T-helper 17 cell (primary cell): ENCODE measurements around the gene ELF5. TPM values are rescaled to one million over a fixed set of nuclear protein-coding genes. Genes with fewer than 3 reads are reported as not detected.

Experiments
- ATAC-seq: fragments of 150-1000 bp; cut with Tn5 transposase; 2 replicates; pipeline ENCODE4 v1.10.0; 2021; ENCODE audit warnings: mild to moderate bottlenecking, moderate library complexity
- DNase-seq, 3 donors: peaks; one replicate each; pipeline versions ENCODE4 v3.0.0 to v3.0.0-alpha.2; 2020 to 2021
- H3K9me3 ChIP-seq: one replicate; pipeline ENCODE4 v1.7.0; 2013; ENCODE audit warnings: low read length, mild to moderate bottlenecking; ENCODE audit not compliant: control insufficient read depth, poor library complexity, severe bottlenecking
- H3K27ac Mint-ChIP-seq: one replicate; pipeline ENCODE4 v1.8.0; 2022; ENCODE audit warnings: mild to moderate bottlenecking, moderate library complexity, mixed read lengths
- H3K27me3 Mint-ChIP-seq: one replicate; pipeline ENCODE4 v1.8.0; 2022; ENCODE audit warnings: mixed read lengths
- H3K36me3 Mint-ChIP-seq: one replicate; pipeline ENCODE4 v1.8.0; 2022; ENCODE audit warnings: low read depth, mixed read lengths
- H3K4me1 Mint-ChIP-seq: one replicate; pipeline ENCODE4 v1.8.0; 2022; ENCODE audit warnings: mild to moderate bottlenecking, mixed read lengths
- H3K4me3 Mint-ChIP-seq: one replicate; pipeline ENCODE4 v1.8.0; 2022; ENCODE audit warnings: mild to moderate bottlenecking, moderate library complexity, mixed read lengths
- total RNA-seq, 4 donors: library from RNA in 2 of 4; stranded (reverse) in 2 of 4; gene quantifications; one replicate each; pipeline ENCODE4 v1.2.3 and lab custom pipeline; 2022 to 2026

Gene ELF5
- total RNA-seq (not detected), total RNA-seq (lab: John Stamatoyannopoulos, UW) (0 reads per million in 2 donors)

DNA sequence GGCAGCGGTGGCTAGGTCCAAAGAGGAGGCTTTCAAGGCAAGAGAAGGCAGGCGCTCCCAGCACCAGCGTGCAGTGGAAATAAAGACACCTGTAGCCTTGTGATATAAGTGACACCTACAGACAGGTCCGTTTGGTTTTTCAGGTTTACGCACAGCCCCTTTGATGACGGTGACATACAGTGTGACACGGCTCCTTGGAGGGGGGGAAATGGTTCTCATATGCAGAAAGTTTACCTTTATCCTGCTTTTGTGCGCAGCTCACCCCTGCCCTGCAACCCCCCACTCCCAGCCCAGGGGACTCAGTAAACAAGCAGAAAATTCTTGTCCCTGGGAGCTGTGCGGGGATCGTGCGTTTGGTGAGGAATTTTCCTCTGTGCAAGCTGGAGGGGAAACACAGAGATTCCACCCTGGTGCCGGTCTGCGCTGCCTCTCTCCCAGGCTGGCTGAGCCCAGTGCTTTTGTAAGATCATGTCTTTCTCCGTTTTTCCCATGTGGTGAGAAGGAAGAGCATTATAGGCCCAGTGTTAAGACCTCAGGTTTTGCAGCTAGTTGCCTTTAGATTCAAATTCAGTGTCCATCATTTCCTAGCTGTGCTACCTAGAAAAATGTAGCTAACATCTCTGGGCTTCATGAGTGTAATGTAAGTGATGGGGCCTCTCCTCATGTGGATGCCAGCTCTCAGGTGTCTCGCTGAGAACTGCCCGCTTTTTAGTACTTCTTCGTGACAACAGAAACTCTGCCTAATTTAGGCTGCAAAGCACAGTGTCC lies at the start of gene ELF5:
Gene ELF5, minus strand, starts transcription at position 113 of the 768 bp plus-strand sequence. CDS start 8,045 bp downstream, outside the sequence.
- no peak for DNase-seq
- no peaks in the 10 kb centered on the region for H3K36me3 Mint-ChIP-seq
- ATAC-seq, result no peak

DNA sequence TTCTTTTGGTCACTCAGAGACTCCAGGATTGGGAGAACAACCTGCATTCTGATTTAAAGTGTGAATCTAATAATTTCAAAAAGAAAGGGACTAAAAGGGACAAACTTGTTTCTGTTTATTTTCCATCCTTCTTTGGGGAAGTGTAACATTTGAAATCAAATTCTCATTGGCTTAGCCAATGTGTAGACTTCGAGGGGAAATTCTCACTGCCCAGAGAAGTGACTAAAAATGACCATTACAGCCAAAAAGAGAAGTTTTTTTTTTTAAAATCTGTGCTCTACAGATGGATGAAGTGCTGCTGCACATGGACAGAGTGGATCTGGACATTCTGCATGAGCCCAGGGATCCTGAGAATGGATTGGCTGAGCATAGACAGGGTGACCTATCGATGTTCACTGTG lies 49.4 kb upstream of the ELF5 start:
- Mint-ChIP-seq H3K4me1 (no peaks in the 10 kb centered on the region), H3K27ac (no peak overlapping the region), H3K4me3 (no peak overlapping the region), H3K27me3 (peaks cover 80% of the 10 kb centered on the region), H3K36me3 (peaks cover 2% of the 10 kb centered on the region)
- ATAC-seq (no peak), DNase-seq (no peak)
- H3K9me3 ChIP-seq, result no peaks in the 10 kb centered on the region

More for the DNA sequence above, at the start of gene ELF5:
- H3K4me1 Mint-ChIP-seq, result no peaks in the 10 kb centered on the region
- H3K9me3 ChIP-seq, result peaks cover 6% of the 10 kb centered on the region
- no peak within 1 kb of the TSS for H3K27ac Mint-ChIP-seq
- no peak within 1 kb of the TSS for H3K4me3 Mint-ChIP-seq
- peaks cover 24% of the 10 kb centered on the region for H3K27me3 Mint-ChIP-seq

DNA sequence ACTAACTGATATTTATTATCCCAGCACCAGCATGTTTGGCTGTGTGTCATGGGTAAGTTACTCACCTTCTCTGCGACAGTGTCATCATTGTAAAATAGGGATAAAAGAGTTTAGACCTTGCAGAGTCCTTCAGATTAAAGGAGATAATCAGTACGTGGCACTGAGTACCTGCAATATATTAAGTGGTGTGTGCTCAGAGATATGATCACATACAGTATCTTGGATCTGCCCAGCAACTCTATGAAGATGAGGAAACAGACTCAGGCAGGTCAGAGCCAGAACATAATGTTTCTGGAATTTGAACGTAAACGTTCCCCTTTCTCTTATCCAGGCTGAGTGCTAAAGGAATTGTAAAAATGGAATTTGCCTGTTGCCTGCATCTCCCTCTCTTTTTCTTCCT lies 46.9 kb upstream of the ELF5 start:
- Mint-ChIP-seq H3K27me3 (peaks cover 83% of the 10 kb centered on the region), H3K4me1 (no peaks in the 10 kb centered on the region), H3K27ac (no peak overlapping the region), H3K36me3 (peaks cover 2% of the 10 kb centered on the region), H3K4me3 (no peak overlapping the region)
- ATAC-seq (no peak), DNase-seq (no peak)
- no peaks in the 10 kb centered on the region for H3K9me3 ChIP-seq

- no peak for ATAC-seq
- no peak for DNase-seq
- peaks cover 2% of the 10 kb centered on the region for H3K36me3 Mint-ChIP-seq
- H3K27me3 Mint-ChIP-seq, result peaks cover 77% of the 10 kb centered on the region
- H3K9me3 ChIP-seq, result no peaks in the 10 kb centered on the region
- no peak overlapping the region for H3K27ac Mint-ChIP-seq
- H3K4me3 Mint-ChIP-seq, result no peak overlapping the region
- no peaks in the 10 kb centered on the region for H3K4me1 Mint-ChIP-seq
Measured at GRCh38 chr11:34558673-34559072, 45.1 kb upstream of the ELF5 start.

- H3K4me3 Mint-ChIP-seq, result no peak overlapping the region
- H3K4me1 Mint-ChIP-seq, result no peaks in the 10 kb centered on the region
- H3K36me3 Mint-ChIP-seq, result peaks cover 2% of the 10 kb centered on the region
- DNase-seq (no peak), ATAC-seq (no peak)
- peaks cover 73% of the 10 kb centered on the region for H3K27me3 Mint-ChIP-seq
- no peaks in the 10 kb centered on the region for H3K9me3 ChIP-seq
- no peak overlapping the region for H3K27ac Mint-ChIP-seq
Measured at GRCh38 chr11:34558211-34558610, 44.6 kb upstream of the ELF5 start.

GRCh38 chr11:34552270-34552669 lies 38.7 kb upstream of the ELF5 start:
- no peaks in the 10 kb centered on the region for H3K9me3 ChIP-seq
- DNase-seq (no peak), ATAC-seq (no peak)
- H3K36me3 Mint-ChIP-seq, result no peaks in the 10 kb centered on the region
- no peak overlapping the region for H3K27ac Mint-ChIP-seq
- H3K27me3 Mint-ChIP-seq, result peaks cover 52% of the 10 kb centered on the region
- H3K4me1 Mint-ChIP-seq, result no peaks in the 10 kb centered on the region
- H3K4me3 Mint-ChIP-seq, result no peak overlapping the region

DNA sequence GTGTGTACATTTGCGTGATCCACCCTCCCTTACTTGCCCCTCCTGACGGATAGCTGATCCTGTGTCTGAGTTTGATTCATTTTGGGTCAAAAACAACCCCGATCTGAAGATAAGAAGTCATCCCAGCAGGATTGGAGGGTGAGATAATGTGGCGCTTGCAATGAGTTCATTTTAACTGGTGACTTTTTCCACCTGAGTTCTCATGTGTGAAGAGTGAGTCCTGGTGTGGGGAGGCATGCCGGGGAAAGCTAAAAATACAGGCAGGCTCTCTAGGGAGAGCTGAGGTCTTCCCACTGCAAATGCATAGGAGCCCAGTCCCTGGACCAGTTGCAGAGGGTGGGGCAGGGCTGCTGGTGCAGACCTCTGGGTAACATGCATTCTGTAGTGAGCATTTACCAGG lies 35.7 kb upstream of the ELF5 start:
- ATAC-seq (no peak), DNase-seq (no peak)
- peaks cover 7% of the 10 kb centered on the region for H3K36me3 Mint-ChIP-seq
- no peaks in the 10 kb centered on the region for H3K4me1 Mint-ChIP-seq
- no peaks in the 10 kb centered on the region for H3K9me3 ChIP-seq
- no peak overlapping the region for H3K4me3 Mint-ChIP-seq
- no peak overlapping the region for H3K27ac Mint-ChIP-seq
- H3K27me3 Mint-ChIP-seq, result peaks cover 53% of the 10 kb centered on the region

DNA sequence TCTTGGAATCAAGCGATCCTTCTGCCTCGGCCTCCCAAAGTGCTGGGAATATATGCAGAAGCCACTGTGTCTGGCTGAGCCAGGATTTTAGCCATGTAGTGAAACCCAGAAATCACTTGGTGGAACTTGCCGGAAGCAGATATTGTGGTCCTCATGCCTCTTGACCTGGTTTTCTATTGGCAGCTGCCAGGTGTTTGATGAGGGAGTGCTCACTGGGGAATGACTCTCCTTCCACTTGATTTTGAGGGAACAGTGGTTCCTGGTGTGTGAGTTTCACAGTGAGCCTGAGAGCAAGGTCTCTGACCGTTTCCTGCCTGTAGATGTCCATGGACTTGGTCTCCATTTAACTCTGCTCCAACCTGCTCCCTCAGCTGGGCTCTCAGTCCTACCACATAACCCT lies 34.7 kb upstream of the ELF5 start:
- Mint-ChIP-seq H3K4me1 (no peaks in the 10 kb centered on the region), H3K36me3 (peaks cover 10% of the 10 kb centered on the region), H3K27ac (no peak overlapping the region), H3K27me3 (peaks cover 58% of the 10 kb centered on the region), H3K4me3 (no peak overlapping the region)
- no peaks in the 10 kb centered on the region for H3K9me3 ChIP-seq
- no peak for ATAC-seq
- DNase-seq, result no peak

- Mint-ChIP-seq H3K27ac (no peak overlapping the region), H3K4me1 (no peaks in the 10 kb centered on the region), H3K27me3 (peaks cover 62% of the 10 kb centered on the region), H3K4me3 (no peak overlapping the region), H3K36me3 (peaks cover 10% of the 10 kb centered on the region)
- DNase-seq (no peak), ATAC-seq (no peak)
- no peaks in the 10 kb centered on the region for H3K9me3 ChIP-seq
Measured at GRCh38 chr11:34546511-34547209, 33.1 kb upstream of the ELF5 start.

GRCh38 chr11:34542089-34542488 lies 28.5 kb upstream of the ELF5 start:
- no peak for ATAC-seq
- DNase-seq, result no peak
- Mint-ChIP-seq H3K4me1 (peaks cover 3% of the 10 kb centered on the region), H3K27me3 (peaks cover 77% of the 10 kb centered on the region), H3K4me3 (no peak overlapping the region), H3K27ac (no peak overlapping the region), H3K36me3 (peaks cover 11% of the 10 kb centered on the region)
- H3K9me3 ChIP-seq, result no peaks in the 10 kb centered on the region

- ATAC-seq, result no peak
- peaks cover 9% of the 10 kb centered on the region for H3K36me3 Mint-ChIP-seq
- H3K27me3 Mint-ChIP-seq, result peaks cover 70% of the 10 kb centered on the region
- H3K4me3 Mint-ChIP-seq, result no peak overlapping the region
- peaks cover 3% of the 10 kb centered on the region for H3K4me1 Mint-ChIP-seq
- H3K27ac Mint-ChIP-seq, result no peak overlapping the region
- H3K9me3 ChIP-seq, result no peaks in the 10 kb centered on the region
- no peak for DNase-seq
Measured at GRCh38 chr11:34540870-34541269, 27.3 kb upstream of the ELF5 start.

- H3K27ac Mint-ChIP-seq, result no peak overlapping the region
- ATAC-seq, result no peak
- DNase-seq, result no peak
- H3K4me3 Mint-ChIP-seq, result no peak overlapping the region
- peaks cover 3% of the 10 kb centered on the region for H3K4me1 Mint-ChIP-seq
- peaks cover 47% of the 10 kb centered on the region for H3K27me3 Mint-ChIP-seq
- H3K36me3 Mint-ChIP-seq, result peaks cover 2% of the 10 kb centered on the region
- peaks cover 3% of the 10 kb centered on the region for H3K9me3 ChIP-seq
Measured at GRCh38 chr11:34537636-34538035, 24.0 kb upstream of the ELF5 start.

GRCh38 chr11:34536056-34536455 lies 22.5 kb upstream of the ELF5 start:
- ATAC-seq (no peak), DNase-seq (no peak)
- H3K9me3 ChIP-seq, result peaks cover 3% of the 10 kb centered on the region
- no peaks in the 10 kb centered on the region for H3K36me3 Mint-ChIP-seq
- H3K27me3 Mint-ChIP-seq, result peaks cover 31% of the 10 kb centered on the region
- H3K4me1 Mint-ChIP-seq, result no peaks in the 10 kb centered on the region
- no peak overlapping the region for H3K4me3 Mint-ChIP-seq
- H3K27ac Mint-ChIP-seq, result no peak overlapping the region

GRCh38 chr11:34534826-34535225 lies 21.2 kb upstream of the ELF5 start:
- Mint-ChIP-seq H3K4me3 (no peak overlapping the region), H3K36me3 (no peaks in the 10 kb centered on the region), H3K27me3 (peaks cover 24% of the 10 kb centered on the region), H3K4me1 (no peaks in the 10 kb centered on the region), H3K27ac (no peak overlapping the region)
- peaks cover 3% of the 10 kb centered on the region for H3K9me3 ChIP-seq
- DNase-seq (no peak), ATAC-seq (no peak)
